ENCODE results near the gene BUD31. TPM values are rescaled to one million over a fixed set of nuclear protein-coding genes. Genes with fewer than 3 reads are reported as not detected.

Gene BUD31
- total RNA-seq, 1 donor from 2014 or later, result 108 TPM

GRCh38 chr7:99433158-99433557 is 24.4 kb downstream of the BUD31 start:
- peaks cover 5% of the 10 kb centered on the region for H3K36me3 Mint-ChIP-seq (ENCODE audit: low read depth)
- no peaks in the 10 kb centered on the region for H3K4me1 Mint-ChIP-seq
- no peak for TF ChIP-seq CTCF (conservative IDR thresholded peaks at IDR 0.05)
- H3K27ac Mint-ChIP-seq (ENCODE audit: unreplicated experiment), result no peak overlapping the region
- H3K27me3 Mint-ChIP-seq (ENCODE audit: low read depth), result no peaks in the 10 kb centered on the region
- no peaks in the 10 kb centered on the region for H3K9me3 Mint-ChIP-seq
- no peak overlapping the region for H3K4me3 Mint-ChIP-seq
- DNase-seq (ENCODE audit: low read depth, low spot score), result no peak

- Mint-ChIP-seq H3K4me3 (peak overlapping the region; percentile 96), H3K27me3 (ENCODE audit: low read depth) (no peaks in the 10 kb centered on the region)
Measured at GRCh38 chr7:99437946-99438572, 29.3 kb downstream of the BUD31 start.

GRCh38 chr7:99438573-99439480 is 30.1 kb downstream of the BUD31 start, which contains the start of the genes CPSF4 and PTCD1:
CPSF4 (plus strand) TSS chr7:99438943; CDS start chr7:99439083, 140 bp downstream.
PTCD1 (minus strand) TSS chr7:99438798; CDS start chr7:99435242, 3,556 bp downstream.
- H3K9me3 Mint-ChIP-seq, result no peaks in the 10 kb centered on the region
- peak within 1 kb of the TSS; percentile 99 for H3K27ac Mint-ChIP-seq (ENCODE audit: unreplicated experiment)
- DNase-seq (ENCODE audit: low read depth, low spot score), result peak; percentile 94
- no peak for TF ChIP-seq CTCF (conservative IDR thresholded peaks at IDR 0.05)
- peaks cover 20% of the 10 kb centered on the region for H3K4me1 Mint-ChIP-seq
- no peaks in the 10 kb centered on the region for H3K27me3 Mint-ChIP-seq (ENCODE audit: low read depth)
- H3K4me3 Mint-ChIP-seq, result peak within 1 kb of the TSS; percentile 96
- H3K36me3 Mint-ChIP-seq (ENCODE audit: low read depth), result no peaks in the 10 kb centered on the region

More at GRCh38 chr7:99437946-99438572, 29.3 kb downstream of the BUD31 start:
- no peaks in the 10 kb centered on the region for H3K36me3 Mint-ChIP-seq (ENCODE audit: low read depth)
- DNase-seq (ENCODE audit: low read depth, low spot score), result no peak
- no peaks in the 10 kb centered on the region for H3K9me3 Mint-ChIP-seq
- TF ChIP-seq CTCF (conservative IDR thresholded peaks at IDR 0.05), result no peak
- peaks cover 20% of the 10 kb centered on the region for H3K4me1 Mint-ChIP-seq
- peak overlapping the region; percentile 99 for H3K27ac Mint-ChIP-seq (ENCODE audit: unreplicated experiment)

- H3K27me3 Mint-ChIP-seq (ENCODE audit: low read depth), result no peaks in the 10 kb centered on the region
- peak overlapping the region; percentile 96 for H3K4me3 Mint-ChIP-seq
- H3K36me3 Mint-ChIP-seq (ENCODE audit: low read depth), result peaks cover 8% of the 10 kb centered on the region
- DNase-seq (ENCODE audit: low read depth, low spot score), result no peak
- H3K4me1 Mint-ChIP-seq, result peaks cover 28% of the 10 kb centered on the region
- TF ChIP-seq CTCF (conservative IDR thresholded peaks at IDR 0.05), result no peak
- H3K9me3 Mint-ChIP-seq, result no peaks in the 10 kb centered on the region
- H3K27ac Mint-ChIP-seq (ENCODE audit: unreplicated experiment), result no peak overlapping the region
Measured at GRCh38 chr7:99440195-99440594, 31.4 kb downstream of the BUD31 start.

- H3K9me3 Mint-ChIP-seq, result no peaks in the 10 kb centered on the region
- no peak overlapping the region for H3K27ac Mint-ChIP-seq (ENCODE audit: unreplicated experiment)
- H3K4me1 Mint-ChIP-seq, result peaks cover 11% of the 10 kb centered on the region
- H3K4me3 Mint-ChIP-seq, result no peak overlapping the region
- H3K27me3 Mint-ChIP-seq (ENCODE audit: low read depth), result no peaks in the 10 kb centered on the region
- no peak for TF ChIP-seq CTCF (conservative IDR thresholded peaks at IDR 0.05)
- H3K36me3 Mint-ChIP-seq (ENCODE audit: low read depth), result peaks cover 12% of the 10 kb centered on the region
- DNase-seq (ENCODE audit: low read depth, low spot score), result no peak
Measured at GRCh38 chr7:99446096-99446495, 37.3 kb downstream of the BUD31 start.
